Fibroblast of the conjunctiva (primary cell): ENCODE measurements around the gene CHCHD5.
"Not testable (repeated sequence)": the region's sequence is repeated elsewhere in the genome, so short reads cannot be mapped to it uniquely, and the experiment has no call there.

Experiments used
- DNase-seq: peaks from one replicate; pipeline ENCODE4 v3.0.0-alpha.2; 2010; ENCODE audit warnings: low read depth

Gene CHCHD5

DNA sequence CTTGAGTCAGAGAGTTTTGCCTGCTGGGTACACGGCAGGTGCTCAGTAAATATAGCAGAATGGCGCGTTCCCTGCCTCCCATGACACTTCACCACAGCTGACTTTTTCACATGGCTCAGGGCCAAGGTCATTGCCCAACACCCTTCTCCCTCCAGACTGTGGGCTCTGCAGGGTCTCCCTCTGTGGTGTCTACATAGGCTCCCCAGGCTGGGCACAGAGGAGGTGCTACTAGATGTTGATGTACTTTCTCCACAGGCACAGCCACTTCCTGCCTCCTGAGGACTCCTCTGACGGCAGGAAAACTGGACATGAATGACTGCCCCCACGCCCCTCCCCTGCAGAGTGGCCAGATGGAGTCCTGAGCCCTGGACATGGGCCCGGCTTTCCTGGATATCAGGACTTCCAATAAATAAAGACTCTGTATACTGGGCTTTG is 4.2 kb downstream of the CHCHD5 start:
- DNase-seq: no peak

- no peak for DNase-seq
Observed at GRCh38 chr2:112591413-112591812, 7.0 kb downstream of the CHCHD5 start.

DNA sequence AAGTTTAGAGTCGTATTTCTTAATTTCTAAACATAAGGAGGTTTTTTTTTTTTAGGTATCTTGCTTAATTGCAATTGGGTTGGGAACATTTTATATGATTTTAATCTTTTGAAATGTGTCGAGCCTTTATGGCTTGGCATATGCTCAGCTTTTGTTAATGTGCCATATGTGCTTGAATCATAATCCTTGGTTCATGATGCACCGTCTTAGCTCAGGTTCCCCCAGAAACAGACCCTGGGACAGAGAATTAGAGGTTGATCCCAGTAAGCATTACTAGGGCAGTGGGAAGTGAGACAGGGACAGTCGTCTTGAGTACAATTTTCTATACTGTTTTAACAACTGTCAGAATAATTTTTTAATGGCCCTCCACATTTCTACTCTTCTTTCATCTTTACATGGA is 9.3 kb downstream of the CHCHD5 start:
- DNase-seq: no peak

GRCh38 chr2:112597537-112598322 is 13.3 kb downstream of the CHCHD5 start:
- no peak for DNase-seq

GRCh38 chr2:112600634-112601033 is 16.2 kb downstream of the CHCHD5 start:
- no peak for DNase-seq

DNA sequence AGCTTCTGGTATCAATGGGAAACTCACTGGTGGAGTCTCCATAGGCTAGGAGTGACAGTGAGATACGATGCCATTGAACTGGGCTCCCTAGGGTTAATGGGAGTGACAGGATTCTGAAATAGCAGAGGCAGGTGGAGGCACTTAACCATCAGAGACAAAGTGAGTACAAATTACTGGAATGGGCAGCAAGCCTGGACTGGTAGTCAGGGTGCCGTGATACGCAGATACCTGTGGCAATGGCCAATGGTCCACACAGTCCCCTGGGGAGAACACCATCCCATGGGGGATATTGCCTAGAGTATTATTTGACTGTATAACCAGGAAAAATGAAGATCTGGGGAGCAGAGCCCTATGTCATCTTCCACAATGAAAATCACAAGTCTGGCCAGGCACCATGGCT is 17.3 kb downstream of the CHCHD5 start:
- no peak for DNase-seq

DNA sequence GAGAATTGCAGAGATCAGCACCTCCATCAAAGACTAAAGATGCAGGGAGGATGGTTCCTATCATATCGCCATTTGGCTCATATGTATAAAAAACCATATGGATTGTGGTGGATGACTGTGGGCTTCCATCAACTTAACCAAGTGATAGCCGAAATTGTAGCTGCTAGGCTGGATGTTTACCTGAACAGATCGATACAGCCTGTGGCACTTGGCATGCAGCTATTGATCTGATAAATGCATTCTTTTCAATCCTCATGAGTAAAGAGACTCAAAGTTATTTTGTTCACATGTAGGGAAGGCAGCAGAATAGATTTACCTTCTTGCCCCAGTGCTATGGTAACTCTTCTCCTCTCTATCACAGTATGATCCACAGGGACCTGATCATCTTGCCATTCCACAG is 18.5 kb downstream of the CHCHD5 start:
- no peak for DNase-seq

DNA sequence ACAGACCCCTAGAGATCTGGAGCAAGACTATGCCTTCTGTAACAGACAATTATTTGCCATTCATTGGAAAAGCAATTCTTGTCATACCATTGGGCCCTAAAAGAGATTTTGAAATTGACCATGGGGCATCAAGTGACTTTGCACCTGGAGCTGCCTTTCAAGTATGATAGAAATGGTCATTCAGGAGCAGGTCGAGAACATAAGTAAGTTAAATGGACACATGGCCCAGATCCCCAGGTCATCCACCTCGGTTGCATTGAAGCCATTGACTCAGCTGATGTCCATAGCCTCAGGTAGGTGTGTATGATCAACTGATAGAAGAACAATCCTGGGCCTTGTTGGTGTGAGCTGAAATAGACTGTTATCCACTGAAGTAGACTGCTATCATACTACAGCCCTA is 19.3 kb downstream of the CHCHD5 start:
- no peak for DNase-seq

GRCh38 chr2:112604952-112605351 is 20.5 kb downstream of the CHCHD5 start:
- DNase-seq: no peak

DNA sequence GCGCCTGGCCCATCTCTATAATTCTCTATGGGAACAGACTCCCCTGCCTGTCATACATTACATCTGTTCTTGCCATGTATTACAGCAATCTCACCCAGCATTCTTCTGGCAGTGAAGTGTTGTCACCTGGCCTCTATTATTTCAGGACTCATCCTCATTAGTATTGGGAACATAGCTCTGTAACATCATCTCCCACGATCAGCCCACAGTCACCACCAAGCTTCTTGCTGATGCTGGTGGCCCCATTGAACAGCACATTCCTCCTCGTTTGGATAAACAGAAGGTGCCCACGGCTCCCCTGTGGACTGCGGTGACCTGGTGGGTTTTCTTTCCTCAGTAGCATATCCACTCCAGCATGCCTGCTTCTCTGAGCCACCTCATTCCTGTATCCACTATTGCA is 21.5 kb downstream of the CHCHD5 start:
- DNase-seq: no peak

GRCh38 chr2:112606547-112606946 is 22.1 kb downstream of the CHCHD5 start:
- DNase-seq: no peak

- DNase-seq: no peak
Observed at GRCh38 chr2:112607680-112608438, 23.4 kb downstream of the CHCHD5 start.

DNA sequence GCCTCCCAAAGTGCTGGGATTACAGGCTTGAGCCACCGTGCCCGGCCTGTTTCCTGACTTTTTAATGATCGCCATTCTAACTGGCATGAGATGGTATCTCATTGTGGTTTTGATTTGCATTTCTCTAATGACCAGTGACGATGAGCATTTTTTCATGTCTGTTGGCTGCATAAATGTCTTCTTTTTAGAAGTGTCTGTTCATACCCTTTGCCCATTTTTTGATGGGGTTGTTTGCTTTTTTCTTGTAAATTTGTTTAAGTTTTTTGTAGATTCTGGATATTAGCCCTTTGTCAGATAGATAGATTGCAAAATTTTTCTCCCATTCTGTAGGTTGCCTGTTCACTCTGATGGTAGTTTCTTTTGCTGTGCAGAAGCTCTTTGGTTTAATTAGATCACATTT is 24.9 kb downstream of the CHCHD5 start:
- DNase-seq: not testable (repeated sequence)

GRCh38 chr2:112612283-112612682 is 27.9 kb downstream of the CHCHD5 start:
- DNase-seq: not testable (repeated sequence)

- DNase-seq: no peak
Observed at GRCh38 chr2:112614201-112614840, 29.9 kb downstream of the CHCHD5 start.

DNA sequence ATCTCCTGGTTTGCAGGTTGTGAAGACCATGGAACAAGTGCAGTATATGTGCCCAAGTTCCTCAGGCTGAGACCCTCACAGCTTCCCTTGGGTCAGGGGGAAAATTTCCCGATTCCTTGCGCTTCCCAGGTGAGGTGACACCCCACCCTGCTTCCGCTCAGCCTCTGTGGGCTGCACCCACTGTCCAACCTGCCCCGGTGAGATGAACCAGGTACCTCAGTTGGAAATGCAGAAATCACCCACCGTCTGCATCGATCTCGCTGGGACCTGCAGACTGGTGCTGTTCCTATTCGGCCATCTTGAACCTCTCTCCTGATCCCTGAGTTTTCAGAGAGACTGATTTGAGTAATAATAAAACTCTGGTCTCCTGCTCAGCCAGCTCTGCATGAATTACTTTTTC is 30.6 kb downstream of the CHCHD5 start:
- DNase-seq: no peak

- DNase-seq: not testable (repeated sequence)
Observed at GRCh38 chr2:112615798-112616197, 31.4 kb downstream of the CHCHD5 start.

- no peak for DNase-seq
Observed at GRCh38 chr2:112618383-112618782, 34.0 kb downstream of the CHCHD5 start.

DNA sequence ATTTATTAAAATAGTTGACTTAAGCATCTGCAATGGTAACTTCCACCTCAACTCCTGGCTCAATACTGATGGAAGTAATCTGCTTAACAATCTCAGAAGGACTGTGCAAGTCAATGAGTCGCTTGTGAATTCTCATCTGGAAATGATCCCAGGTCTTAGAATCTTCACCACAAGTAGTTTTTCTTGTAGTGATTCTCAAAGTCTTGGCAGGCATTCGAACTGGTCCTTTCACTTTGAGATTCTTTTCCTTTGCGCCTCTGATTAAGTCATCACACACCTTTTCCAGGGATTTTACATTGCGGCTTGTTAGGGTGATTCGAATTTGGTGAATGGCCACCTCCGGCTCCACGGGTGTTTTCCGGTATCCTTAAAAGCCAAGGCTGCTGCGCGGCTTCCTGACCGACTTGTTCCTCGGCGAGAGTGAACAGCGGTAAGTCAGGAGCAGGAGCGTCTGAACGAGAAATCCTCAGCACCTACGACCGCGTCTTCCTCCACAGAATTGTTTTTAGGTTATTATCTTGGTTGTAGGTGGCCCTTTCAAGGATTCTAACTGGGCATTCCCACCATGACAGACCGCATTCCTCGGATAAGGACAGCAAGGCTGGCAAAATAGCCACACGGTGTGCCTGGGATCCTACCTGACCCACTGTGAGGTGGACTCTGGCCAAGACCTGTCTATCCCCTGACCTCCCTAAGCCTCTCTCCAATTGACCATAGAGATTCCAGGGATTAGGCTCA is 37.5 kb downstream of the CHCHD5 start:
- DNase-seq: peak; percentile 47

DNA sequence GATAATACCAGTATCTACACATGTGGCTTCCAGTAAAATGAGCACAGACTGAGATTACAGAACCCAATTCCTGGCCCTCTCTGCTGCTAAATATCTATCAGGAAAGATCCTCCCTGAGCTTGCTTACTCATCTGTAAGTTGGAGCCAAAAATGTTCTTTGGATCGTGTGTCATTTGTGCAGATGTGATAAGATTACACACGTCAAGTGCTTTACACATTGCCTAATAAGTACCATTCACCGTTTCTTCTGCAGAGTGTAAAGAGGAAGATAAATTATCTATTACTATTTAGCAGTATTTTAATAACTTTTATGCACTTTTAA is 38.1 kb downstream of the CHCHD5 start:
- DNase-seq: peak; percentile 80

DNA sequence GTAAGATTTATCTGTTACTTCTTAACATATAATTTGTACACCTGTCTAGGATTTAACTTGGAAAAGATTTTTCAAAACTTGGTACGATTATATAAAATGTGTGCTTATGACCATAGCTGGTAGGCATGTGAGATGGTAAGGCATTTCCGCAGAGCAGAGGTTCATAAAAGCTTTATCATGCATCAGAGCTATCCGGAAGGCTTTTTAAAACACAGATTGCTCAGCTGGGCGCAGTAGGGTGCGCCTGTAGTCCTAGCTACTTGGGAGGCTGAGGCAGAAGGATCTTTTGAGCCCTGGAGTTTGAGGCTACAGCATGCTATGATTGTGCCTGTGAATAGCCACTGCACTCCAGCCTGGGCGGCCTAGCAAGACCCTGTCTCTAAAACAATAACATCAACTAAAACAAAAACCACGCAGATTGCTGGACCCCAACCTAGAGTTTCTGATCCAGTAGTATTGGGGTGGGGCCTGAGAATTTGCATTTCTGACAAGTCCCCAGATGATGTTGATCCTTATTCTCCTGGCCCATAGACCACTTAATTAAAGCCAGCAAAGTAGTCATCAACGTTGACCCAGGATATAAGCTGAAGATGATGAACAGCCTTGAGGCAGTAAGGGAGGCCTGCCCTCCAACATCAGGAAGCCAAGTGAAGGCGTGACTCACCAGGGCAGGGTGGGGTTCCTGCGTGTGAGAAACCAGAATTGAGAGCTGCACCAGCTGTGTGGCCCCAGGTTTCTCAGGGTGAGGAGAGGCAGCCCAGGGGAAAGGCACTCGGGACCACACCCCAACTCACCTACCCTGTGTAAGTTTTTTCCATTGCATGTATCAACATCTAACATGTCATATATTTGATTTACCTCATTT is 39.7 kb downstream of the CHCHD5 start:
- DNase-seq: peak; percentile 70
